SH-SY5Y (cell line): ENCODE results near the gene DLG1.

Source experiments
- GATA2 ChIP-seq: IDR thresholded peaks from 2 replicates; pipeline ENCODE4 v1.6.1; 2011; ENCODE audit warnings: mild to moderate bottlenecking, low read depth, low read length
- GATA3 ChIP-seq: IDR thresholded peaks from 2 replicates; pipeline ENCODE4 v1.6.1; 2011; ENCODE audit warnings: low read depth, mild to moderate bottlenecking, low read length, moderate library complexity

DNA sequence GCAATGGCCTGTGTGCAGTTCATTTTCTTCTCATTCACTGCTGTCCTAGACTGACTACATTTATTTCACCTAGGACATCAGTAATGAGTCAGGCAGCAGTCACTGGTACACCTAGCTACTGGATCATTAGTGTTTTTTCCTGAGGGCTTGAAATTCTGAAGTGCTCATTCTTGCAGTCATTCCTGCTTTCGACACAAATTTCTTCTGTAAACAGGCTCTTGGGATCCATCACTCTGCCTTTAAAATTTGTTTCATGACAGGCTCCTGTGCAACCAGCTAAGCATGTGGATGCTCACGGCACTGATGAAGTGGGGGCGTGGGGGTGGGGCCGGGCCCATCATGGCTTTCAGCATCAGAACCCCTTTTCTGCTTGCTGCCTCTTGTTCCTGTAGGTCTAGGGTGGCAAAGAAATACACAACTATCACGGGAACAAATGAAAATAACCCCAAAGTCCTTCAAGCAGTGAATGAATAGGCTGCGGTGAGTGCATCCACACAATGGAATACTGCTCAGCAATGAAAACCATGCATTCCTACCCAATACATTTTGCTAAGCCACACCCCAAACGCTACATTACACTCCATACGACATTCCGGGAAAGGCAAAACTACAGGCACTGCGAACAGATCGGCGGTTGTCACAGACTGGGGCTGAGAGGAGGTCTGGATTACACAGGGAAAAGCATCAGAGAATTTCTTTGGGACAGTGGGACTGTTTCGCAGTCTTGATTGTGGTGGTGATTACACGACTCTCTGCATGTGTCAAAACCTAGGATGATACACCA, 259.5 kb downstream of the DLG1 start:
- TF ChIP-seq GATA2 (no peak), GATA3 (no peak)
